ENCODE data around the gene RPS19.

RPS19 gene

GRCh38 chr19:41879670-41880328 lies 19.7 kb downstream of the RPS19 start:
- no peak for DNase-seq

DNA sequence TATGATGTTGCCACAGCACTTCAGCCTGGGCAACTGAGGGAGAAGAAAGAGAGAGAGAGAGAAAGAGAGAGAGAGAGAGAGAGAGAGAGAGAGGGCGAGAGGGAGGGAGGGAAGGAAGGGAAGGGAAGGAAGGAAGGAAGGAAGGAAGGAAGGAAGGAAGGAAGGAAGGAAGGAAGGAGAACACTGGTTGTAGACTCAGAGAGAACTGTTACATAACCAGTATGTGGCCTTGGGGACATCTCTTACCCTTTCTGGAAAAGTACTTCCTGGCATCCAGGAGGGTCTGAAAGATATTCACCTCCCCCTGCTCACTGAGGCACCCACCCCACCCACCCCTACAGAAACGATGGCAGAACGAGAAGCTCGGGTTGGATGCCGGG lies 20.3 kb downstream of the RPS19 start:
- DNase-seq = no peak

- peak; percentile 49 for DNase-seq
These were observed 22.8 kb downstream of the RPS19 start, which contains the start of gene ARHGEF1 for GRCh38 chr19:41882568-41883462. TSS of gene ARHGEF1 (plus strand) at chr19:41883184. CDS start at chr19:41888083, 4,899 bp downstream.

GRCh38 chr19:41883463-41883820 lies 23.4 kb downstream of the RPS19 start:
- DNase-seq = no peak

DNA sequence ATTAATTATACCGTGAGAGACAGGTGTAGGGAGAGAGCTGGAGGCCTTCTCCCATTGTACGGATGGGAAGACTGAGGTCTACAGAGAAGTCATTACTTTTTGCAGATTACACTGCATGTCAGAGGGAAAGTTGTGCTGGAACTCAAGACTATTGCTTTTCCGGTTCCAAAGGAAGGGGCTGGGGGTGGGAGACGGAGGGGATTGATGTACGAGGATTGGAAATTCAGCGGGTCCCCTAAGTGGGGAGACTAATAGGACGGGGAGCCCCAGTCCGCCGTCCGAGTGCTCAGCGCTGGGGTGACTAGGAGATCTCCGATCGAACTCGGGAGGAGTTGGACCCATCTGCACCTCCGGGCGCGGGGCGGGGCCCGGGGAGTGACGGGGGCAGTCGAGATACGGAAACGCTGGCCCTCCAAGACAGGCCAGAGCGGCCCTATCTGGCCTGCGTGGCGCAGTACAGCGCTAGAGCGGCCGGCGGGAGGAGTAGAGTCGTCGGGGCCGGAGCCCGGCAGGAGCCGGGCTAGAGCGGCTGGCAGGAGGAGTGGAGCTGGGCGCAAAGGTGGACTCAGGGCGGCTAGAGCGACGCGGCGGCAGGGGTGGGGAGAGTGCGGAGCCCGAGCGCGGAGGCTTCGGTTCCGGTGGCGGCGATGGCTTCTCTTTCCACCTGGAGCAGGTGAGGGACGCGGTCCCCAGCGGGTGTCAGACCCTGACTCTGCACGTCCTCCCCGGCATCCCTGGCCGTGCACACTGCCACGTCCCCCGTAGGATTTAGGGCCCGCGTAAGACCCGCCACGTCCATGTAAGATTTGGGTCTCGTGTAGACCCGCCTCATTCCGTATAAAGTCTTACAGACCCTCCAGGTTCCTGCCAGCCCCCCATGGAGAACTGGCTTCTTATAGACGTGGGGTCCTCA lies 24.0 kb downstream of the RPS19 start:
- DNase-seq = peak; percentile 97

GRCh38 chr19:41886761-41887710 lies 27.0 kb downstream of the RPS19 start:
- DNase-seq = no peak

GRCh38 chr19:41887711-41888382 lies 27.8 kb downstream of the RPS19 start:
- DNase-seq = peak; percentile 44

DNA sequence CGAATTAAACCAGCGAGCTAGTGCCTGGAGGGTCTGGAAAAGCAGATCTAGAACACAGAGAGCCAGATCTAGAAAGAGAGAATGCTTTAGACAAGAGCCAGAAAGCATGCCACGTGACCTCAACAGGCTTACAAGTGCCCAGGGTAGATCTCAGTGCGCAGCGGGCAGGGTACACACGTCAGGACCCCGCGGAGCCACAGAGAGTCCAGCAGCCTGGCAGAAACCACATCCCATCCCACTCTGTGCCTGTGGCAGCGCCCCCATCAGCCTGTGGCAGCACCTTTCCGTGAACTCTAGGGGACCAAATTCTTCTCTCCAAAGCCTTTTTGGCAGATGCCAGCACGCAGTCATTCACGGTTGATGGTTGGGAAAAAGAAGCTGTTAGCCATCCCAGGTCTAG lies 28.9 kb downstream of the RPS19 start:
- DNase-seq = no peak

GRCh38 chr19:41889896-41890295 lies 29.8 kb downstream of the RPS19 start:
- DNase-seq = no peak

- no peak for DNase-seq
These were observed 30.9 kb downstream of the RPS19 start for GRCh38 chr19:41890936-41891335.

- no peak for DNase-seq
These were observed 32.3 kb downstream of the RPS19 start for GRCh38 chr19:41892173-41892902.

DNA sequence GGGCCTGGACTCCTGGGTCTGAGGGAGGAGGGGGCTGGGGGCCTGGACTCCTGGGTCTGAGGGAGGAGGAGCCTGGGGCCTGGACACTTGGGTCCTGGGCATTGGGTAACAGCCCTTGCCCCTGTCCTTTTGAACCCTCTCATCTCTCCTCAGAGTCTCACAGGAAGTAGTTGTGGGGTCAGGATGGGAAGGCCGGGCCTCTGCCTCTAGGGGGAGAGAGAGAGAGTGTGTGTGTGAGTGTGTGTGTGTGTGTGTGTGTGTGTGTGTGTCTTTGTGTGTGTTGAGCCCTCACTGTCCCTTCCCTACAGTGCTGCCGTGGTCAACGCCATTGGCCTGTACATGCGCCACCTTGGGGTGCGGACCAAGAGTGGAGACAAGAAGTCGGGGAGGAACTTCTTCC lies 33.8 kb downstream of the RPS19 start:
- peak; percentile 36 for DNase-seq

DNA sequence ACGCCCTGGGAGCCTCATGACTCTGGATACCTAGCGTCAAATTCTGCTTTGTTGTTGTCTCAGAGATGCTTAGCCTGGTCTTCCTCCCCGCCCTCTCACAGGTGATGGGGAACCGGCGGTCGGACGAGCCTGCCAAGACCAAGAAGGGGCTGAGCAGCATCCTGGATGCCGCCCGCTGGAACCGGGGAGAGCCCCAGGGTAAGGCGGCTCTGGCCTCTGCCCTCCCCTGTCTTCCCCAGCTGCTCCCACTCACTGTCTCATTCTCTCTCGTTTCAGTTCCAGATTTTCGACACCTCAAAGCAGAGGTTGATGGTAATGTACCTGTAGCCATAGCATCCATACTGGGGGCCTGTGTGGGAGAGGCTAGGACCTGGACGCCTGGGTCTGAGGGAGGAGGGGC lies 34.3 kb downstream of the RPS19 start:
- no peak for DNase-seq

DNA sequence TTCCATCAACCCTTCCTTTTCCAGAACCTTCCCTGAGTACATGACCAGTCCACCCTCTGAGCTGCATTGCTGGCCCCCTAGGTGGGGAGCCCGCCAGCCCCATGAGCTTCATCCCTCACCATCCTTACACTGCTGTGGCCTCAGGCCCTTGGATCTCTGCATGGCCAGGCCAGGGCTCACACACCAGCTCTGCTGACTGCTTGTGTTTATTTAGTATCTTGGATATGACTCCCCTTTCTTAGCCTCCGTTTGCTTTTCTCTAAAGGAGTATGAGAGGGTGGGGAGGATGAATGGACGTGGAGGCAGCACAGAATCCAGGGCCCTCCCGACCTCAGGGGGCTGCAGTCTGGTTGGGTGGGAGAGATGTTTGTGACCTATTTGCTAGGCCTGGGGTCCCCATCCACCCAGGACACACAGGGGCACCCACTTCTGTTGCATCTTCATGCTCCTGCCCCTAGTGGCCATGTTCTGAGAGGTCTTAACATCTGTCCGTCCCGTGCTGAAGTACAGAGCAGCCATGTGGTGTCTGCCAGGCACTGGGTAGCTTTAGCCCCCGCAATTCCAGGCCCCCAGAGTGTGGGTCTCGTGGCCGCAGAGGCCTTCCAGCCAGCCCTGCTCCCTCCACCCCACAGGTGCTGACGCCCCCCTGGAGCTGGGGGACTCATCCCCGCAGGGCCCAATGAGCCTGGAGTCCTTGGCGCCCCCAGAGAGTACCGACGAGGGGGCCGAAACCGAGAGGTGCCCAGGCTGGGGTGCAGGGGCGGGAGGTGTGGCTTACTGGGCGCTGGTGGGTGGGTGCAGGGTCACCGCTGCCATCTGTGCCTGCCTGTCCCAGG lies 35.9 kb downstream of the RPS19 start:
- DNase-seq = no peak

DNA sequence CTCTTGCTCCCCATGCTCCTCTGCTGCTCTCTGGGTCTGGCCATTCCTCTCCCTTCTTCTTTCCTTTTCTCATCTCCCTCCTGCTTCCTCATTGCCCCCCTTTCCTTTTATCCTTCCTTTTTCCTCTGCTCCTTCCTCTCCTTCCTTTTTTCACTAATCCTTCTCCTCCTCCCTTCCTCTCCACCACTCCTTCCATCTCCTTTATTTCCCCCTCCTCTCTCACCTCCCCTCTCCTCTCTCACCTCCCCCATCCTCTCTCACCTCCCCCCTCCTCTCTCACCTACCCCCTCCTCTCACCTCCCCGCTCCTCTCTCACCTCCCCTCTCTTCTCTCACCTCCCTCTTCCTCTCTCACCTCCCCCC lies 36.5 kb downstream of the RPS19 start:
- DNase-seq = no peak

- DNase-seq = no peak
These were observed 37.1 kb downstream of the RPS19 start for GRCh38 chr19:41897181-41897580.

DNA sequence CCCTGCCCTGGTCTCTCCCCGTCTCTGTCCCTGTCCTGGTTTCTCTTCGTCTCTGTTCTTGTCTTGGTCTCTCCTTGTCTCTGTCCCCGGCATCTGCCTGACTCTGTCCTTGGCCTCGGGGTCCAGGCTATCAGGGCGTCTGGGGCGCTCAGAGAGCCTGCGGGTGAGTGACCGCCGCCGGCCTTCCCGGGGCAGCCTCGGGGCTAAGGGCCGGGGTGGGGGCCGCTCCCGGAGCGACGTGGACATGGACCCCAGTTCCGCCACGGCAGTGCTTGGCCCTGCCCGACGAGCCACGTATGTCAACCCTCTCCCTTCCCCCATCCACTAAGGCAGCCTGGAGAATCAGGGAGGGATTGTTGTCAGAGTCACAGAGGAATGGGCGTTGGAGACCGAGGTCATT lies 37.8 kb downstream of the RPS19 start:
- no peak for DNase-seq

- no peak for DNase-seq
These were observed 38.2 kb downstream of the RPS19 start for GRCh38 chr19:41898235-41898634.

GRCh38 chr19:41901707-41902360 lies 41.8 kb downstream of the RPS19 start:
- no peak for DNase-seq
